GM18858 (cell line): ENCODE results near the gene AMZ1.

Source experiments
- ATAC-seq: cut with Tn5 transposase; IDR thresholded peaks from one replicate; pipeline ENCODE4 v1.9.1; 2021; ENCODE audit not compliant: unreplicated experiment

Gene AMZ1, protein sequence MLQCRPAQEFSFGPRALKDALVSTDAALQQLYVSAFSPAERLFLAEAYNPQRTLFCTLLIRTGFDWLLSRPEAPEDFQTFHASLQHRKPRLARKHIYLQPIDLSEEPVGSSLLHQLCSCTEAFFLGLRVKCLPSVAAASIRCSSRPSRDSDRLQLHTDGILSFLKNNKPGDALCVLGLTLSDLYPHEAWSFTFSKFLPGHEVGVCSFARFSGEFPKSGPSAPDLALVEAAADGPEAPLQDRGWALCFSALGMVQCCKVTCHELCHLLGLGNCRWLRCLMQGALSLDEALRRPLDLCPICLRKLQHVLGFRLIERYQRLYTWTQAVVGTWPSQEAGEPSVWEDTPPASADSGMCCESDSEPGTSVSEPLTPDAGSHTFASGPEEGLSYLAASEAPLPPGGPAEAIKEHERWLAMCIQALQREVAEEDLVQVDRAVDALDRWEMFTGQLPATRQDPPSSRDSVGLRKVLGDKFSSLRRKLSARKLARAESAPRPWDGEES

GRCh38 chr7:2687881-2688318 is at the start of gene AMZ1:
Gene AMZ1 (plus strand): TSS chr7:2688202. CDS start chr7:2700452, 12,250 bp downstream.
- ATAC-seq, result no peak

DNA sequence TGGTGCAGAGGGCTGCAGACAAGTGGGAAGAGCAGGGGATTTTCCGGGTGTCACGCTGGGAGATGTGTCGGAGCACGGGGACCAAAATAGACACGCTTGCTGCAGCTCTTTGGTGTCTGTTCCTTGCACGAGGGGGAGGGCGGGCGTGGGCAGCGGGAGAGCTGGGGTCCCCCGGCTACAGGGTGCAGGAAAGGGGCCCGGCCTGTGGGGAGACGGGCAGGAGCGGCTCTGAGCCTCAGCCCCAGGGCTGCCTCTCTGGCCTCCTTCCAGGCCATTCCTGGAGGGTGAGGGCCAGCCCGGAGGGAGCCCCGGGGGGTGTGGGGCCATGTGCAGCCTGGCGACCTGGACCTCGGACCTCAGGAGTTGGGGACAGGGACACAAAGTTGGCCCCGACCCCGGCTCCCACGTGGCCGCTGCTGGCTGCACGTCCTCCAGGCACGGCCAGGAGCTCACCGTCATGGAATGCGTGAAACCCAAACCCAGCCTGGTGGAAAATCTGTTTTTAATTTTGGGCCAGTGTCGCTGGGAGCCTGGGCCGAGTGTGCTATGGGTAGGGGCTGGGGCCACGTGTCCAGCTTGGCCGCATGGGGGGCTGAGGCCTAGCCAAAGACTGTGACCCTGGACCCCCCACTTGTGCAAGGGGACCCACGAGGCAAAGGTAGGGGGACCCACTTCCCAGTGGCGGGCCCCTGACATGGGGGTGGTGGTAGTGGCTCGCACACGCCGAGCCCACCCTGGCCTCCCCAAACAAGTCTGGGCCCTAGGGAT is 49.6 kb upstream of the AMZ1 start:
- ATAC-seq, result no peak

- no peak for ATAC-seq
Observed at GRCh38 chr7:2639181-2639681, 48.8 kb upstream of the AMZ1 start.

DNA sequence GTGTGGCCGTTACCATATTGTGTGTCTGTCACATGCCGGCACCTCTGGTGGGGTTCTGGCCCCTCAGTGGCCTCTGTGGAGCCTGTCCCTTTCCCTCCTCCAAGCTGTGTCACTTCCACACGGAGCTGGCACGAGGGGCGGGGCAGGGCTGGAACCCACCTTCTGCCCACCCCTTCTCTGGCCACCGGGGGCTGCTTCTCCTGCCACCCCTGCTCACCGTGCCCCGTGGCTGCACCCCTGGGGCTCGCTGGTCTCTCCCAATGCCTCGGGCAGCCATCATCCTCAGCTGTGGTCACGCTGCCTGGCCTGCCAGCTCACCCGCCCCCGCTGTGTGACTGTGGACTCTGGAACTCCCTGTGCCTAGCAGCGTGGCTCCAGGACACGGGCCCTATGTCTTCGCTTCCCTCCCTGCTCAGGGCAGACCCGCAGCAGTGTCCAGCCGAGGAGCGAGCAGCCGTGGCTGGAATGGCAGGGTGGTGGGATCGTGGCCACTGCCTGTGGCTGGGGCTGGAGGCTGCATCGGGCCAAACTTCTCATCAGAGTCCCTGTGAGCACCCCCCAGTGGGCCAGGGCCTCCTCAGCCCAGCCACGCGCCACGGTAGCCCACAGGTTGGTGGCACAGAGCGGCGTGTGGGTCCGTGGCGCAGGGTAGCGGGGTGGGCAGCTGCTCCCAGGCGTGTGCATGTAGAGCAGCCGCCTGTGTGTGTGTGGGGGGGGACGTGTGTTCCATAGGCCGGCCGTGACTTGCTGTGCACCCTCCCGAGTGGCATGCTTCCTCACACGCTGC is 48.1 kb upstream of the AMZ1 start:
- no peak for ATAC-seq

GRCh38 chr7:2640482-2640830 is 47.5 kb upstream of the AMZ1 start:
- no peak for ATAC-seq

- no peak for ATAC-seq
Observed at GRCh38 chr7:2640846-2641316, 47.1 kb upstream of the AMZ1 start.

GRCh38 chr7:2641406-2642393 is 46.3 kb upstream of the AMZ1 start:
- ATAC-seq, result no peak

DNA sequence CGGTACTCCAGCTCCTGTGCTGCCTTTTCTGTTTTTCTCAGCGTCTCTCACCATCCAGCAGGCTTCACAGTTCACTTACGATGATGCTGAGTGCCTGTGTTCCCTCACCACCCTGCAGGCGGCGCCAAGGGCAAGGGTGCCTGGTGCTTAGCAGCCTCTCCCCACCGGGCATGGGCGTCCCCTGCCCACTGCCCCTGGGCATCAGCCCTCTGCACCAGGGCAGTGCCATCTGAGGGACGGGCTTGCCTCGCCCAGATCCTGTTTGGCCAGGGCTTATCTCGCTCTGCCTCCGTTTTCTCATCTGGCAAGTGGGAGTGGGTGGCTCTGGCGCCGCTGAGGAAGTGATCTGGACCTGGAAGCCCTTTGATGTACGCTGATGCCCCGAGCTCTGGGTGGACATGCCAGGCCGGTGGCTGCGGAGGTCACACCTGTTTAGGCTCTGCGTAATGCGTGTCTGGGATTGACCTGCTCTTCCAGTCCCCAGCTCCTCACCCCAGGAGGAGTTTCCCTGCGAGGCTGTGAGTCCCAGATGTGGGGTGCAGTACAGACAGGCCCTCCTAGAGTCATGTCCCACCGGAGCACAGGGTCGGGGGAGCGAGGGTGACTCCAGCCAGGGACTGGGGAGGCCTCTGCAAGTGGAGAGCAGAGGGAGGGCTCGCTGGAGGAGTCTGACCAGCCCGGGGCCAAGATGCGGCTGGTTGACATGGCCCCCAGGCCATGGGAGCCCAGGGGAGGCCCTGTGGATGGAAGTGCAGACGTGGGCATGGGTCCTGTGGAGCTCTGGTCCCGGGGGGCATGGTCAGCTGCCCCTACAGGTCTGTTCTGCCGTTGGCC is 44.4 kb upstream of the AMZ1 start:
- no peak for ATAC-seq

- ATAC-seq, result no peak
Observed at GRCh38 chr7:2644220-2644561, 43.8 kb upstream of the AMZ1 start.

DNA sequence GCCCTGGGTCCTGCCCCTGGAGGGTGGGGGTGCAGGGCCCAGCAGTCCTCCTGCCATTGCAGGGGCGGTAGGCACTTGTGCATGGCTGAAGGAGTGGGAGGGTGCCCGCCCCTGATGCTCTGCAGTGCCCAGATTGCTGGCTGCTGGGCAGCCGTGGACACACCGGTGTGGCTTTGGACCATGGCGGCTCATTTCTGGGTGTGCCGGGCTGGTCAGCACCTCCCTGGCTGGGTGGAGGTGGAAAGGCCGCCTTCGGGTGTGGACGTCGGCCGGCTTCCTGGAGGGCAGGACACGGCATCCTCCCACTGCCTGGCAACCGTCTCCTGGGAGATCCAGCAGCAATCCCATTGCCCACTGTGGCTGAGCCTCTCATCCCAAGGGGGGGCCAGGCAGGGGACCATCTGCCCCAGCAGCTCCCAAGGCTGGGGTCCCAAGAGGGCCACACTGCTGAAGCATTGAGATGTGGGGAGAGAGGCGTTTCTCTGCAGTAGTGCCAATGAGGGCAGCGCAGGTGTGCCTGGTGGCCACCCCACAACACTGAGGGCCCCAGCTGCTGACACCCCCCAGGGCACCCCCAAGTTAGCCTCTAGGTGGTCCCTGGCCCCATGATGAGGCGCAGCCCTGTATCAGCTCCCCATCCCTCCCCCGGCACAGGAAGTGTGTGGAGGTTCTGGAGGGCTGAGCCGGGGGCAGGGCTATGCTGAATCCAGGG is 43.3 kb upstream of the AMZ1 start:
- no peak for ATAC-seq

DNA sequence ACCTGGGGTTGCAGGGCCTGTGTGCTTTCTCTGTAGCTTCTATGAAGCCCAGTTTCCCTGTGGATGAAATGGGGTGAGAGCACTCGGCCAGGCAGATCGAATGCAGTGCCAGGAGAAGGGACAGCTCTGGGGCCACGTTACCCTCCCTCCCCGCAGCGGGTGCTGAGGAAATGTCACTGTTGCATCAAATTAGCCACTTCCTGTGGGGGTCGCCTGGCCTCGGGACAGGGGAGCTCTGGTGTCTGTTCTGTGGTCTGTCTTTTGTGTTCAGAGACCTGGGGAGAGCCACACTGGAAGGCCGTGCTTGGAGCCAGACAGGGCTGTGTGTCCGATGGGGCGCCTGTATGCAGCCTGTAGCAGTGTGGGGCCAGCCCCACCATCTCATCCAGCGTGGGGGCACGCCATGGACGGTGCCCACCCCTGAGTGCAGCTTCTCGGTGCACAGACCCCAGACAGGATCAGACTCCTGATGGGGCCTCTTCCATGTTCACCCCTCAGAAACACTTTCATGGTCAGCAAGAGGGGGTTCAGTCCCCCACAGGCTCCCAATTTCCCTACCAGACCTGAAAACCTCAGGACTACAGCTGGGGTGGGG is 42.6 kb upstream of the AMZ1 start:
- ATAC-seq, result peak; percentile 51

DNA sequence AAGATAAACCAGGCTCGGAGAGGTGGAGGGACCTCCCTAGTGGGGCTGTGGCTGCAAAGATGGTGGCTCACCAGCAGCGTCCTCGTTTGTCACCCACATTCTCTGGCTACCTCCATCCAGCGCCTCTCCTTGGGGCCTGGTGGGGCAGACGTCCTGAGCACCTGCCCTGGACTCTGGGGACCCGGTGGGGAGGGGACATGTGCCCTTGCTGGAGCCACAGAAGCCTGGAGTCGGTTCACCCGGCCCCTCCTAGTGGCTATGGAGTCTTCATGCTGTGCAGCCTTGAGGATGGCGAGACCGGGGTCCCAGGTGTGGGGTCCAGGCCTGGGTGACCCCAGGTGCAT is 41.7 kb upstream of the AMZ1 start:
- no peak for ATAC-seq

DNA sequence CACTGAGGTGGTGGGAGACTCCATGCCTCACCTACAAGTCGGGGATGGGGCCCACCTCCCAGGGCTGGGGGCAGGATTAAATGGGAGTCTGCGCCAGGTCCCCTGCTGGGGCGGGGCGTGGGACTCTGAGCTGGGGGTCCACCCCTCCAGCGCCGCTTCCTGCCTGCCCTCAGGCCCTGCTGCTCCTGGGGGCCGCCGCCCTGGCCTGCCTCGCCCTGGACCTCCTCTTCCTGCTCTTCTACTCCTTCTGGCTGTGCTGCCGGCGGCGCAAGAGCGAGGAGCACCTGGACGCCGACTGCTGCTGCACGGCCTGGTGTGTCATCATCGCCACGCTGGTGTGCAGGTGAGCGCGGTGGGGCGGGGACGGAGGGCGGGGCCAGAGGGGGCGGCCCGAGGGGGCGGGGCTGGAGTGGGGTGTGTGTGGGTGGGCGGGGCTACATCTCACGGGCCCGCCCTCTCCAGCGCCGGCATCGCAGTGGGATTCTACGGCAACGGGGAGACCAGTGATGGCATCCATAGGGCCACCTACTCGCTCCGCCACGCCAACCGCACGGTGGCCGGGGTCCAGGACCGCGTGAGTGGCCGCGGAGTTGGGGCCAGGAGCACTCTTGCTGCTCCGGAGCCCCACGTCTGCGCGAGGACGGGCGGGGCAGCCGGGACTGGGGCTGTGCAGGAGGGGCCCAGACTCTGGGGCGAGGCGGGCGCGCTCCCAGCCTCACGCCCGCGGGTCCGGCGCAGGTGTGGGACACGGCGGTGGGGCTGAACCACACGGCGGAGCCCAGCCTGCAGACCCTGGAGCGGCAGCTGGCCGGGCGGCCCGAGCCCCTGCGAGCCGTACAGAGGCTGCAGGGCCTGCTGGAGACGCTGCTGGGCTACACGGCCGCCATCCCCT is 41.1 kb upstream of the AMZ1 start:
- ATAC-seq, result no peak

GRCh38 chr7:2647594-2648172 is 40.3 kb upstream of the AMZ1 start:
- ATAC-seq, result no peak

DNA sequence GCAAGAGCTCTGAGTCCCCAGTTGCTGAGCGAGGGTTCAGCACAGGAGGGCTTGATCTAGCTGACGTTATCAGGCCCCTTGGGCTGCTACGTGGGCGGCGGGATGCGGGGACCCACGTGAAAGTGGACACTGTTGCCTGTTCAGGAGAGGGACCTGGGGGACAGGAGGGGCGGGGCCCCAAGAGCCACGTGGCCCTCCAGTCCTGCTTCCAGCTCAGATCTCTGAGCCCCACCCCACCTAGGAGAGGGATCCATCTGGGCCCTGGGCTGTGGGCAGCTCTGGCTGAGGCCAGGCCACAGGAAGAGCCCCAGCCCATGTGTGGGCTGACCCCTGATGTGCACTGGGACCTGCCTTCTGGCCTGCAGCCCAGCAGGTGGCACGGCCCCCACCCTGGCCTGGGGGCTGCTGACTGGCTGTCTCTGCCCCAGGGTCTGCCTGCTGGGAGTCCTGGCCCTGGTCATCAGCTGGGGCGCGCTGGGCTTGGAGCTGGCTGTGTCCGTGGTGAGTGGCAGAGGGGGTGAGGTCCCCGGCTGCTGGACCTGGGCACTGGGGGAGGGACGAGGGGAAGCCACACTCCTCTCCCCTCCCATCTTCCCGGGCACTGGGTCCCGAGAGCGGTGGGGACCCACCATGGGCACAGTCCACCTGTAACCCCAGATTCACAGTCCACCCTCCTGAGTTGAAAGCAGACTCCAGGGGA is 38.7 kb upstream of the AMZ1 start:
- ATAC-seq, result no peak

- ATAC-seq, result no peak
Observed at GRCh38 chr7:2649991-2650390, 38.0 kb upstream of the AMZ1 start.
